DMS153 treated with DMSO at 0.1 percent for 48 hours (cell line): Measurements from ENCODE around the gene NCKAP5.
A peak's percentile ranks its signal among the peaks of the same experiment; 100 is the strongest.
"Not testable (repeated sequence)": the region's sequence is repeated elsewhere in the genome, so short reads cannot be mapped to it uniquely, and the experiment has no call there.

ENCODE experiments used
- DNase-seq: peaks from one replicate; lab custom pipeline; 2025; ENCODE audit not compliant: unreplicated experiment; lab: John Stamatoyannopoulos, UW

Gene NCKAP5

DNA sequence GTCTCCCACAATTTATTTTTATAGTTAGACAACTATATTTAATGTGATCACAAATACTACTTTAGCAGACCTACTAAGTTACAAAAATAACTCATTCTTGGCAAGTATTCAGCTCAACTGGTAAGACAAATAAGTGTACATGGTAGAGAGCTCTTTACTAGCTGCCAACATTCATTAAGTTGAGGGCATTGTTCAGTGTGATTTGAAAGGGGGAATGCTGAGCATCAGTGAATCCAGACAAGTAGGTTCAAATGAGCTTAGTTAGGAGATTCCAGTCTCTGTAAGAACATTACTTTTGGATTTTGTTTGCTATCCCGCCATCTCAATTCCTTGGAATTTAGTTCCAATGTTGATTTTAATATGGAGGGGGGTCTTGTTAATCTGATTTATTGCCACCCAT is 710.9 kb downstream of the NCKAP5 start:
- no peak for DNase-seq

DNA sequence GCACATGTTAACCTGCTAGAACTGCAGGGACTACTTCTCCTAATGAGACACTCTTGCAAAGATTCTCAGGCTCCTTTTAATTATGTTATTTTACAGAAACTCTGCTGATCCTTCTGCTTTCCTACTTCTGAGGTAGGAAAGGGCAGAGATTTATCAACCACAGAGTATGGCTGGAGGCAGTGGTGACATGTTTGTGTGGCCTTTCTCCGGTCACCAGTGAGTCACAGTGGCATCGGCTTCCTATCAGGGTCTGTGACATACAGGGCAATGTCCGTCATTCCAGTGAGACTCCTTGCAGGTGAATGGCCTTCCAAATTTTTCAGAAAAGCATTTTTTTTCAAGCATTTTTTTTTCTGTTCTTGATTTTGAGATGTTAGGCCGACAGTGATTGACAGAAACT is 717.6 kb downstream of the NCKAP5 start:
- no peak for DNase-seq

DNA sequence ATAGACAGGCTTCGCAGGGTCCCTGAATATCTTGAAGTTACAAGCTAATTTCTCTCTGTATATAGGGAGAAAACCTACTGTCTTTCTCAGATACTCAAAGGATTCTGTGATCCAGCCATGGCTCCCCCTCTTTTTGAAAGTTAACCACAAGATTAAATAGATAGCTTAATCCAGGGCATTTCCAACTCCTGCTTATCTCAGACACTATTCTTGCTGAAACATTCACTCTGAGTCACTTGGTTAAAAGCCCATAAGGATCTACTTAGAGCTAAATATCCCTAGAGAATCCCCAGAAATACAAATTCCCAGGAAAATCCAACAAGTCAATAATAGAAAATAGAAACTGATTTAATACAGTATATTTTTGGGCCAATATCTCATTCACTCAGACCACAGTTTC is 719.1 kb downstream of the NCKAP5 start:
- DNase-seq, result no peak

DNA sequence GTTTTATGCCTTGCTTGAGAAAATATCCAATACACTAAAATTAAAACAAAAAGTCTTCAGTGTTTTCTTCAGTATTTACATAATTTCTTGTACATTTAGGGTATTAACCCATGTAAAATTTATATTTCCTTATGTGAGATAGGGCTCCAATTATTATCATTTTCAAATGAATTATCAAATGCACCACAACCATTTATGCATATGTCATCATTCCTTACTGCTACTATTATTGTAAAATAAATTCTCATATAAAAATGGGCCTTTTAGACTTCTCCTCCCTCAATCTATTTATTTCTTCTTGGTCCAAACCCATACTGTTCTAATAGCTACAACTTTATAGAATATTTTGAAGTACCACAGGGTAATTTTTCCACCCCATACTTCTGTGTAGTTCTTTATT is 722.9 kb downstream of the NCKAP5 start:
- no peak for DNase-seq

DNA sequence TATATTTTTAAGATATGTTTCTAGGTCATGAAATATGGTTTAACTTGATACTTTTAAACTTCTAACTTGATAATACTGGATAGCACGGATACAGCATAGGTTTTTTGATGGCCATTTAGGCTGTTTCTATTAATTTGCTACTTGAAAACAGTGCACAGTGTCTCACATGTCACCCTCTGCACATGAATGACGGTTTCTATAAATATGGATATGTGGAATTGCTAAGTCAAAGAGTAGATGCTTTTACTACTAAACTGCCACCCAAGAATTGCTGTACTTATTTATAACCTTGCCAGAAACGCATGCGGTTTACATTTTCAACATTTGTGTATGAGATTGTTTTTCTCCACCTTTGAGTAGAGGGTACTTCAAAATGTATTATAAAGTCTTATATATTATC is 723.7 kb downstream of the NCKAP5 start:
- no peak for DNase-seq

DNA sequence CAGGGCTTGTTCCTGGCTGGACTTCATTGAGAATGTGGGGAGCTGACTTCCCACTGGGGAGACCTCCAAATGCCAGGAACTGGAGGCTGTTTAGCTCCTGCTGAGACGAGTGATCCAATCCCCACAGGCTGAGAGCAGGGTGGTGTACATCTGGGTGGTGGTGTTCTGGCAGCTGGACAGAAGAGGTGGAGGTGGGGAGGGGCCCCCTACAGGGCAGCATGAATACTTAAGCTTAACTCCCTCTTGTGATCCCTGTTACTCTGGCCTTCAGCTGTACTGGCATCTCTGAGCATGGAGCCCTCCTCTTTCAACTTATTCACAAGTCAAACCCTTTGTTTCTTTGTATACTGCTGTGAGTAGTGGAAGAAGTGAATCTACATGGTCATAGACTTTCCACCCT is 730.5 kb downstream of the NCKAP5 start:
- no peak for DNase-seq

DNA sequence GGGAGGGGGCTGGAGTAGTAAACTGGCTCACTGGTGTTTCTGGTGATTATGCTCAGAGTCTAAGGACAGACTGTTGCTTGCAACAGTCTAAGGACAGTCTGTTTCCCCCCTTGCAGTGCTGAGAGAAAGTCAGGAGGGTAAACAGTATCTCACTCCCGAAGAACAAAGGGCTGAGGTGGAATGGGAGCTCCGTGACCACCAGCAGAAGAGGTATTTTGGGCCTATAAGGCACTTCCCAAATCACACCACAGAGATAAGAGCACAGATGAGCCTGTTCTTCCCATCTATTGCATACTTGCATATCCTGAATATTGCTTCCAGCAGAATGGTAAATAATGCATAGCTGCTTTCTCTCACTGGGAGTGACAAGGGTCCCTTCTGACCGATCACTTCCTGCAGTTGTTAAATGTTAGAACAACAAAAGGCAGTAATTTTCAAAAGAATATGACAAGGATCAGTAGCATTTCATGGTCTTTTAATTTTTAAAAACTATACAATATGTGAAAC is 737.9 kb downstream of the NCKAP5 start:
- no peak for DNase-seq

DNA sequence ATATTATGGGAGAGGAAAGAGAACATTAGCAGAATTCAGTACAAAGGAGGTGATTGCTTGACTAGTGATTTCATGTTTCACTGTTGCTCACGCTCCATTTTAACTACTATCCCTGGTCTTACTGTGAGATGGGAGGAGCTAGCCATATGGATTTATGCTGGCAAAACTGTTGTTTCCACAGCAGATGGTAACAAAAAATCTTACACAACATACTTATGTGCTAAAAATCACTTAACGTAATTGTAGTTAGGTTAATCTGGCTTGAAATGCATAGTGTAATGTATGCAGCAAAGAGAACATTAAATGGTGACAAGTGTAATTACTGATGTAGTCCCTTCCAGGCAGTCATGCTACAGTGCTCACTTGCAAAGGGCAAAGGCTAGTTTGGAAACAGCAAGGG is 742.7 kb downstream of the NCKAP5 start:
- no peak for DNase-seq

DNA sequence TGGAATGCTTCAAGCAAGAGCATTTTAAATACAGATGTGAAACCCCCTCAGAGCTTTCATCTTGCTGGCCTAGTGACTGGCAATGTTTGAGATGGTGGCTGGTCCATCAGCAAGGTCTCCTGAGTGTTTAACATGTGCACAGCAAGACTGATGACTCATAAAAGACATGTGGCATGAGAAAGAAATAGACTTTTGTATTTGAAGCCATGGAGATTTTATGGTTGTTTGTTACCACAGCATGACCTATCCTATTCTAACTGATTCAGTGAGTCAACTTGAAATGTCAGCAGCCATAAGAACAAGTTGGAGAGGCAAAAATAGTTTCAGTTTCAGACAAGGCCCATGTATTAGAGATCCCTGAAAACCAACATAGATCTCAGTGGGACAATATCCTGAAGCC is 743.5 kb downstream of the NCKAP5 start:
- no peak for DNase-seq

DNA sequence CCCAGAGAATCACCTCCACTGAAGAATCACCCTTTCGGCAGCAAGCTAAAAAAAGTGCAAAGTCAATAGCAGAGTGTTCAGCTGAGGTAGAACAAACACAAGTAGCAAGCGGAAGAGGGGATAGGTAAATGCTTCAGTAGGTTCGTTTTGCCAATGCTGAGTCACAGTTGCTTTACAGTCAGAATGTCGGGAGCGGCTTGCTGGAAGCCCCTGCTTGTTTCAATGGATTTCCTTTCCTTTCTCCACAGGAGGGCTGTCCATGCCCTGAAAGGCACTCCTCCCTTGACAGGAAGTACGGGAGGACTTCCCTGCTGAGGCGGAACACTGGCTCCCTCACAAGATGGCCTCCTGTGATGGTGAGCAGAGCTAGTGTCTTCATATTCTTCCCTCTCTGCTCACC is 752.0 kb downstream of the NCKAP5 start:
- DNase-seq, result no peak

DNA sequence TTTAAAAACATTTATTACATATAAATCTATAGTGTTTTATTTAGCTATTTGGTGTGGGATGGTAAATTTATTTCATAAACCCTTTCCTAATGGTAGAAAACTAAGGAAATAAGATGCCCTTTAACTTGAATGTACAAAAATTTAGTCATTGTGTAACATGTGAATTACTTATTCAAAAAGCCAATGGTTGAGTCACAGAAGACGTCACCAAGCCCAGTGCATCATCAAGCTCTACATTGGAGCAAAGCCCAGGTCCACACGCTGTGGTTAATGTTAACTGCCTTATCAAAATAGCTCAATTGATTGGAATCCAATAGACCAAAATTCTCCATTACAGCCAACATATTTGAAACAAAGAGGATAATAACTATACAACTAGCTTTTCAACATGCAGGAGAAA is 752.7 kb downstream of the NCKAP5 start:
- no peak for DNase-seq

DNA sequence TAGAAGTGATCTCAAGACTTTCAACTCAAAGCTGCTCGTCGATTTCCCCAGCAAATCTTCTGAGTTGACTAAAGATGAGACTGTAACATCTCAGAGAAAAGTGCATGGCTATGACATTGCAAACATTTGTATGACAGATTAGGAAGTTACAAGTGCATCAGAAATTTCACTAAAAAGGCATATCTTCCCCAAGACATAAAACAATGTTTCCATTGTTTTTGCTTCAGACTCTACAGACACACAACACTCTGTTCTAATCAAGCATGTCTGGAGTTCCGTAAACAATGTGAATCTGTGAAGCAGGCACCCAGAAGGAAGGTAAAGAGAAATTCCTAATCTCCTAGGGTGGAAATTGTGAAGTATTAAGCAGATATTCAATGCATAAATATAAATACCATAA is 753.6 kb downstream of the NCKAP5 start:
- DNase-seq, result no peak

DNA sequence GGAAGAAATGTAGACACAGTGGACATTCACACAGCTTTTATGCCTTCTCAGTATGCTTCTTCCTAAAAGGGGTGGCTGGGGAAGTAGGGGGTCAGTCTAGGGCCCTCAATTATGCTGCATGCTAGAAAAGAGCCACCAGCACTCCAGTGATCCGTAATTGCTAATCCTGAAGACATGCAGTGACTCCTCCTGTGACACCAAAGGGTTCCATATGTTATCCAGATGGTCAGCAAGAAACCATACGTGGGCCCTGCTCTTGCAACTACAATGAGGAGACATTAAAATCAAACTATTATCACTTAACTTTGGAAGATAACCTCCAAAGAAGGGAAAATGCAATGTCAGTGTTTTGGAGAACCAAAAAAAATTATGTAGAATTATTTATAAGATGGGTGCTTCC is 754.8 kb downstream of the NCKAP5 start:
- DNase-seq, result no peak

DNA sequence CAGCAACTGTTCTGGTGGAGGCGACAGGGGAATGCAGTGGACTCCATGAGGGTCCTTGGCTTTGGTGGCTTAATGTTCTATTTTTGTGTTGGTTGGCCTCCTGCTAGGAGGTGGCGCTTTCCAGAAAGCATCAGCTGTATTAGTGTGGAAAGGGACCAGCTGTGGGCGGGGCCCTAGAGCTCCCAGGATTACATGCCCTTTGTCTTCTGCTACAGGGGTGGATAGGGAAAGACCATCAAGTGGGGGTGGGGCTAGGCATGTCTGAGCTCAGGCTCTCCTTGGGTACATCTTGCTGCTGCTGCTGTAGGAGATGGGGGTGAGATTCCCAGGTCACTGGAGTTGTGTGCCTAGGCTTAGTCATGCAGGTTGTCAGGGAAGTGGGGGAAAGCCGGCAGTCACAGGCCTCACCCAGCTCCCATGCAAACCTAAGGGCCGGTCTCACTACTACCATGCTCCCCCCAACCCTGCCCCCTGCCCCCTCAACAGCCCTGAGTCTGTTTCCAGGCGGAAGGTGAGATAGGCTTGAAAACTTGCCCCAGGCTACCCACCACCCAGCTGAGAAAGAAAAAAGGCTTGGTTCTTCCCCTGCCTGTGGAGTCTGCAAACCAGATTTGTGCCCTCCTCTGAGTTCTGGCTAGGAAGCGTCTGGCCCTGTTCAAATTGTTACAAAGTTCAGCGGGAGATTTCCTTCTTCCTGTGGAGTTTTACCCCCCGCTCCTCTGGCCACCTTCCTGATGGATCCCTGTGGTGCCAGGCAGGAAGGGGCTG is 756.9 kb downstream of the NCKAP5 start:
- no peak for DNase-seq

DNA sequence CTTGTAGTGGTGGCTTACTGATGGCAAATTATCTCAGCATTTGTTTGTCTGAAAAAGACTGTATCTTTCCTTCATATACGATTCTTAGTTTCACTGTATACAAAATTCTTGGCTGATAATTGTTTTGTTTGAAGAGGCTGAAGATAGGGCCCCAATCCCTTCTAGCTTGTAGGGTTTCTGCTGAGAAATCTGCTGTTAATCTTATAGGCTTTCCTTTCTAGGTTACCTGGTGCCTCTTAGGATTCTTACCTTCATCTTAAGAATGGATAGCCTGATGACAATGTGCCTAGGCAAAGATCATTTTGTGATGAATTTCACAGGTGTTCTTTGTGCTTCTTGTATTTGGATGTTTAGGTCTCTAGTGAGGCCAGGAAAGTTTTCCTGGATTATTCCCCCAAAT is 758.3 kb downstream of the NCKAP5 start:
- not testable (repeated sequence) for DNase-seq

DNA sequence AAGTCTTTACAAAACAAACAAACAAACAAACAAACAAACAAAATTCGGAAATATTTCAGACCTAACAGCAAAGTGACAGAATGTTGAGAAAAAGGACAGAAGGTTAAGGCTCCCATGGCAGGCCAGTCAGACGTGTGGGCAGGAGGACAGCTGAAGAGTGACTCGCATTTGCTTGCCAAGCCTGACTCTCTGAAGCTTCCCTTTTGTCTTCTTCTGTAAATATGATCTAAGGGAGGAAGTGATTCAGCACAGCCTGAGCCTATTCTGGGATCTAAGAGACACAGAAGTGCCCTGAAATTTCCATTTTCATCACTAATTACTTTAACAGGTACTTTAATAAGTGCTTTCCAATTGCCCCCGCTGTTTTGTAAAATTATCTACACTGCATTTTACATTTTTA is 764.2 kb downstream of the NCKAP5 start:
- DNase-seq, result peak; percentile 71

DNA sequence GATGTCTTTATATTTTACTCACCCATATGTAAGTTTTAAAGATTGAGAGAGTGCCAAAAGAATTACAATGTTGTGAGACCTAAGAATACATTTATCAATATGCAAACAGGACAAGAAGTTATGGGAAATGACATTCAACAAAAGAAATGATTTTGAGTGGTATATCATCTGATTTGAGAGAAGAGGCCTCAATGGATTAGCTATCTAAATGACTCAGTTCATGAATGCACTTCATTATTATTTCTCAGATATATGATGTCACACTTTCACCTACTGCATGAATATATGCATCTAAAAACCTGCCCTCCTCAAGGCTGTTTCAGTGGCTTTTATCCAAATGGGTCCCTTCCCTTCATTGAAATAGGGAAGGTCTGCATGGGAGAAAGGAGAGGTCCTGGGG is 769.9 kb downstream of the NCKAP5 start:
- no peak for DNase-seq

DNA sequence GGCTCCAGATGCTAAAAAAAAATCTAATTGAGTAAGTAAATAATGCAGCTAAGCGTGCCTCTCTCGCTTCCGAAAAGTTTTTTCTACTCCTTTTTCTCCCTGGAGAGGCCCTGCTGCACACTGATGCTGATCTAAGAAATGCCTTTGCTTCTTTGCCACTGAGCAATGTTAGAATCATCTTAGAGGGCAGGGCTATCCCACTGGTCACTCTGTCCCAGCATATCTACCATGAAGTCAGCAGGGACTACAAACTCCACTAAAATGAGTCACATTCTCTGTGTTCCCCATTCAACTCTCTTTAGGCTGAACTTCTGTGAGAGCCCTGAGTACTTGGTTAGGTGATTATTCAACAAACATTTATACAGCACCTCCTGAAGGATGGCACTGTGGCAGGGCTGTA is 770.7 kb downstream of the NCKAP5 start:
- DNase-seq, result no peak

DNA sequence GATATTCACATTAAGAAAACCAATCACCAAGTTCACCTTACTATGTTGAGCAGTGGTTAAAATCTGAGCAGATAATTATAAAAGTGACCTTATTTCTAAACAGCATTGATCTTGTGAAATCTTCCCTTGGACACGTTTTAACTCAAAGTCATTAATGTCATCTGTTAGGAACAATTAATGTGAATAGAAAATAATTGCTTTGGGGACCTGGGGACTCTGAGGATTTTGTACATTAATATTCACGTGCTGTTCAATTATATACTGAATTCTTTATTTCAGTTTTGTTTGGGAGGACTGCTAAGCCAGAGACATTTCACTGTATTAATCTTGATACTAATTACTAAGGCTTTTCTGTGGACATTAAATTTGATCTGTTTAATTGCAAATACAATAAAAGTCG is 771.2 kb downstream of the NCKAP5 start:
- DNase-seq, result no peak

DNA sequence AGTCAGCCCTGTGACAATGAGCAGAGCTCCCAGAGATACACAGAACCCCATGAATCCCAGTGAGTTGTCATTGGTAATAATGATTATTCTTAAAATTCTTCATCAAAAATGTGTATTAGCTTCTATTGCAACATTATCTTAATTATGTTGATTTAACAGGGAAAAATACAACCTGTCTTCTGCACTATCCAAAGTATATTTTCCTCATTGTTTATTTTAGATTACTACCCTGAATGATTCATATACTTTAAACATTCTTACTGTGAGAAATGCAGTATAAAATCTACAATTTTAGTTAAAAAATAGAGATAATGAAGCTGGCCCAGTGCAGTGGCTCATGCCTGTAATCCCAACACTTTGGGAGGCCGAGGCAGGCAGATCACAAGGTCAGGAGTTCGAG is 773.0 kb downstream of the NCKAP5 start:
- no peak for DNase-seq

DNA sequence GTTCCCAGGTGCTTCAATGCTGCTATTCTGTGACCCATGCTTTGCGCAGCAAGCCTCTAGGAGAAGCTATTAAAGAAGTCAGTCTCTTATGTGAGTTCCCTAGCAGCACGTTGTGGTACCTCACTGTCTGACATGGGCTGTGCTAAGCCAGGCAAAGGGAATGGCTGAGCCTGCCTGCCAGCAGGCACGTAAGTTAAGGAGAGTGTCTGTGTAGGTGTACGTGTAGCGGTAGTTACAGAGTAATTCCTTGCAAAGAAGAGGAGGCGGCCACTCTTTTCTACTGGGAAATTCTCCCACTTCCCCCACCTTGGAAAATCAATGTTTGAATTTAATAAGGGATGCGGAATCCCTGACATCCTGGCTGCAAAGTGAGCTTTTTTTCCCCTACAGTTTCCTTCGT is 774.7 kb downstream of the NCKAP5 start:
- no peak for DNase-seq

DNA sequence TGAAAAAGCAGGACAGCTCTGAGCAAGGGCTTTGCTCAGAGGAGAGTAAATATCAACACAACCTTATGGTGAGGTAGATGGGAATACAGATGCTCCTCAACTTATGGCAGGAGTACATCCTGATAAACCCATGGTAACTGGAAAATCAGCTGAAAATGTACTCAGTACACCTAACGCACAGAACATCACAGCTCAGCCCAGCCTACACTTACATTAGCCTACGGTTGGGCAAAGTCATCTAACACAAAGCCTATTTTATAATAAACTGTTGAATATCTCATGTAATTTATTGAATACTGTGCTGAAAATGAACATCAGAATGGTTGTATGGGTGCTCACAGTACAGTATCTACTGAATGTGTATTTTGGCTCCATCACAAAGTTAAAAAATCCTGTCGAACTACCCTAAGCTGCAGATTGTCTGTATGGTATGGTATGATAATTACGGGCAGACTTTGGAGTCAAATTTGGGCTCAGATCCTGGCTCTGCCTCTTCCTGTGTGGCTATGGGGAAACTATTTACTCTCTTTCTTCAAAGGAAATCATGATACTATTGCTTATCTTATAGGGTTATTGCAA is 778.0 kb downstream of the NCKAP5 start:
- no peak for DNase-seq

DNA sequence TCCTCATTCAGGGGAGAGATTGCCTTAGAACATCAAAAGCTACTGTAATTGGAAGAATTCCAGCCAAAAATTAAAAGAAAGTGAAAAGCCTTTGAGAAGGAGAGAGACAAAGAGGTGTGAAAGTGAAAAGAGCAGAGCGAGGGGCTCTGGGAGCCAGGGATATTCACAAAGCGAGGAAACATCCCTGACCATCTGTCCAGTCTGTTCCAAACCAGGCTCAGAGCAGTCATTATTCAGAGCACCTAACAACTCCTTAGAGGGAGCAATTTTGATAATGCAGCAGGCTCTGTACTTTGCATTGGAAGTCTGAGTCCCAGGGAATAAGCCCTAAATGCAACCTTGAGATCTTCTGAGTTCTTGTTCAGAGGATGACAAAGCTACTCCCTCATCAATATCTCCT is 779.2 kb downstream of the NCKAP5 start:
- DNase-seq, result no peak
